GM19438 (cell line): ENCODE data around the gene SYT8.
"Not testable (repeated sequence)": the region's sequence is repeated elsewhere in the genome, so short reads cannot be mapped to it uniquely, and the experiment has no call there.

ENCODE experiments used
- ATAC-seq: cut with Tn5 transposase; IDR thresholded peaks from one replicate; pipeline ENCODE4 v1.9.1; 2021; ENCODE audit warnings: low read depth; ENCODE audit not compliant: unreplicated experiment

The SYT8 gene

GRCh38 chr11:1870721-1871466, 36.1 kb downstream of the SYT8 start:
- ATAC-seq: no peak

- no peak for ATAC-seq
Observed at GRCh38 chr11:1871531-1871930, 36.7 kb downstream of the SYT8 start.

GRCh38 chr11:1872267-1872985, 37.6 kb downstream of the SYT8 start:
- no peak for ATAC-seq

GRCh38 chr11:1873048-1873812, 38.4 kb downstream of the SYT8 start:
- ATAC-seq: no peak

- ATAC-seq: not testable (repeated sequence)
Observed at GRCh38 chr11:1873813-1874150, 39.0 kb downstream of the SYT8 start.

GRCh38 chr11:1874441-1875092, 39.8 kb downstream of the SYT8 start:
- ATAC-seq: not testable (repeated sequence)

- no peak for ATAC-seq
Observed at GRCh38 chr11:1875093-1875850, 40.5 kb downstream of the SYT8 start.

- not testable (repeated sequence) for ATAC-seq
Observed at GRCh38 chr11:1875851-1876301, 41.1 kb downstream of the SYT8 start.

- no peak for ATAC-seq
Observed at GRCh38 chr11:1876361-1877063, 41.7 kb downstream of the SYT8 start.

- no peak for ATAC-seq
Observed at GRCh38 chr11:1877211-1878136, 42.7 kb downstream of the SYT8 start.

- ATAC-seq: no peak
Observed at GRCh38 chr11:1878137-1879031, 43.6 kb downstream of the SYT8 start.

- ATAC-seq: no peak
Observed at GRCh38 chr11:1879342-1879940, 44.7 kb downstream of the SYT8 start.

GRCh38 chr11:1879941-1880720, 45.3 kb downstream of the SYT8 start:
- no peak for ATAC-seq

- ATAC-seq: no peak
Observed at GRCh38 chr11:1880746-1881441, 46.1 kb downstream of the SYT8 start.

- ATAC-seq: no peak
Observed at GRCh38 chr11:1881442-1882264, 46.9 kb downstream of the SYT8 start.
